NOMO-1 (cell line): ENCODE results near the gene SLIT3.
A peak's percentile ranks its signal among the peaks of the same experiment; 100 is the strongest.

Experiments used
- DNase-seq, 2 experiments: peaks; one replicate each; lab custom pipeline; 2025; ENCODE audit not compliant: unreplicated experiment in 2 of 2; lab: John Stamatoyannopoulos, UW

SLIT3 gene

GRCh38 chr5:169049712-169050111, 251.2 kb downstream of the SLIT3 start:
- no peak for DNase-seq

- DNase-seq: no peak
These were observed 252.5 kb downstream of the SLIT3 start for GRCh38 chr5:169048181-169049125.

GRCh38 chr5:169044962-169045361, 256.0 kb downstream of the SLIT3 start:
- no peak for DNase-seq

- DNase-seq: no peak
These were observed 259.8 kb downstream of the SLIT3 start for GRCh38 chr5:169041180-169041579.

GRCh38 chr5:169039592-169039991, 261.3 kb downstream of the SLIT3 start:
- DNase-seq: no peak

- no peak for DNase-seq
These were observed 263.5 kb downstream of the SLIT3 start for GRCh38 chr5:169037466-169037865.

GRCh38 chr5:169036079-169036805, 264.7 kb downstream of the SLIT3 start:
- no peak for DNase-seq

GRCh38 chr5:169029661-169030274, 271.2 kb downstream of the SLIT3 start:
- DNase-seq: no peak

- DNase-seq: no peak
These were observed 271.9 kb downstream of the SLIT3 start for GRCh38 chr5:169029037-169029436.

- peak in 1 of 2 experiments; percentile 4 for DNase-seq
These were observed 273.4 kb downstream of the SLIT3 start for GRCh38 chr5:169027501-169028061.

- no peak for DNase-seq
These were observed 275.4 kb downstream of the SLIT3 start for GRCh38 chr5:169025491-169025890.

- DNase-seq: no peak
These were observed 276.5 kb downstream of the SLIT3 start for GRCh38 chr5:169024421-169024820.

GRCh38 chr5:169022718-169023117, 278.2 kb downstream of the SLIT3 start:
- no peak for DNase-seq

- no peak for DNase-seq
These were observed 280.8 kb downstream of the SLIT3 start for GRCh38 chr5:169020102-169020501.

- no peak for DNase-seq
These were observed 282.0 kb downstream of the SLIT3 start for GRCh38 chr5:169018925-169019324.

- no peak for DNase-seq
These were observed 284.9 kb downstream of the SLIT3 start for GRCh38 chr5:169015991-169016390.

- DNase-seq: no peak
These were observed 287.1 kb downstream of the SLIT3 start for GRCh38 chr5:169013846-169014245.

GRCh38 chr5:169013208-169013728, 287.7 kb downstream of the SLIT3 start:
- DNase-seq: no peak

- no peak for DNase-seq
These were observed 288.5 kb downstream of the SLIT3 start for GRCh38 chr5:169012450-169012849.

- DNase-seq: no peak
These were observed 289.5 kb downstream of the SLIT3 start for GRCh38 chr5:169011451-169011850.

- DNase-seq: no peak
These were observed 289.9 kb downstream of the SLIT3 start for GRCh38 chr5:169011009-169011408.
